A549 (cell line): ENCODE measurements around the gene COMMD10. TPM values are rescaled to one million over a fixed set of nuclear protein-coding genes. Genes with fewer than 3 reads are reported as not detected.

Experiments used
- ATAC-seq, 2 experiments: fragments of 200-7000 bp in 1 of 2; fragments of >200 bp in 1 of 2; cut with Nextera tagmentation in 1 of 2; cut with Tn5 transposase in 1 of 2; 3 replicates each; pipeline versions ENCODE4 v1.8.0 to v1.9.1; 2018 to 2020; ENCODE audit warnings: mild to moderate bottlenecking in 1 of 2, moderate library complexity in 1 of 2
- CTCF ChIA-PET: fragments of 300-600 bp; sonication (Branson Sonifier 250); formaldehyde crosslinking; extraction: SDS; loops from one replicate; lab custom pipeline; 2021; ENCODE audit warnings: antibody characterized with exemption, inconsistent platforms; lab: Yijun Ruan, JAX
- POLR2A ChIA-PET: fragments of 350-600 bp; formaldehyde crosslinking; extraction: SDS; loops from one replicate; lab custom pipeline; 2021; ENCODE audit warnings: antibody characterized with exemption, inconsistent platforms; lab: Yijun Ruan, JAX
- DNase-seq, 2 experiments: peaks; one replicate each; pipeline versions ENCODE4 v3.0.0 to v3.0.0-alpha.2; 2011 to 2016; ENCODE audit warnings: low read depth in 1 of 2, low spot score in 1 of 2
- FAIRE-seq: peaks from 2 replicates; lab custom pipeline; 2011; peaks lifted over from hg19 to GRCh38; lab: Jason Lieb, UNC
- H3K27ac ChIP-seq, 2 experiments: fragments of >200 bp; sonication (Bioruptor Twin); formaldehyde crosslinking; 3 replicates each; pipeline ENCODE4 v1.5.1; 2016 to 2017
- H3K4me1 ChIP-seq: fragments of >200 bp; sonication (Bioruptor Twin); formaldehyde crosslinking; 3 replicates; pipeline ENCODE4 v1.6.1; 2016
- H3K4me2 ChIP-seq: fragments of >200 bp; sonication (Bioruptor Twin); formaldehyde crosslinking; 3 replicates; pipeline ENCODE4 v1.6.1; 2016
- H3K4me3 ChIP-seq: fragments of >200 bp; sonication (Bioruptor Twin); formaldehyde crosslinking; 3 replicates; pipeline ENCODE4 v1.5.1; 2016
- H3K9me3 ChIP-seq: fragments of >200 bp; sonication (Bioruptor Twin); formaldehyde crosslinking; 3 replicates; pipeline ENCODE4 v1.6.1; 2016
- CBX2 ChIP-seq: fragments of 200-600 bp; sonication (generic); IDR thresholded peaks from 2 replicates; pipeline ENCODE4 v1.6.1; 2016; ENCODE audit warnings: low read depth, mild to moderate bottlenecking, borderline replicate concordance
- CEBPB ChIP-seq, 2 experiments: fragments of >200 bp in 1 of 2; sonication (Bioruptor Twin) in 1 of 2; formaldehyde crosslinking in 1 of 2; IDR thresholded peaks; 2 replicates each; pipeline ENCODE4 v1.6.1; 2012 to 2016
- CHD2 ChIP-seq: fragments of 150-350 bp; IDR thresholded peaks from 2 replicates; pipeline ENCODE4 v1.6.1; 2014; ENCODE audit warnings: low read length; ENCODE audit not compliant: partially characterized antibody
- CHD4 ChIP-seq: fragments of 200-600 bp; sonication (generic); IDR thresholded peaks from 2 replicates; pipeline ENCODE4 v1.6.1; 2016; ENCODE audit warnings: antibody characterized with exemption, mild to moderate bottlenecking, borderline replicate concordance
- E2F6 ChIP-seq: IDR thresholded peaks from 2 replicates; pipeline ENCODE4 v1.6.1; 2012; ENCODE audit warnings: low read depth, borderline replicate concordance
- EHF ChIP-seq: fragments of 250-450 bp; sonication (Bioruptor Pico); IDR thresholded peaks from 2 replicates; pipeline ENCODE4 v1.5.0; 2020; ENCODE audit warnings: mild to moderate bottlenecking
- EP300 ChIP-seq, 2 experiments: fragments of >200 bp; sonication (Bioruptor Twin); formaldehyde crosslinking; IDR thresholded peaks; 2 replicates in 1 of 2; 3 replicates in 1 of 2; pipeline ENCODE4 v1.6.1; 2016 to 2017
- FOSB ChIP-seq: fragments of 250-450 bp; sonication (Bioruptor Pico); IDR thresholded peaks from 2 replicates; pipeline ENCODE4 v1.5.0; 2020; ENCODE audit warnings: mild to moderate bottlenecking, moderate library complexity
- FOSL2 ChIP-seq, 2 experiments: fragments of 450-650 bp in 1 of 2; fragments of >200 bp in 1 of 2; sonication (Bioruptor Twin) in 1 of 2; formaldehyde crosslinking; IDR thresholded peaks; 2 replicates each; pipeline versions ENCODE4 v1.5.0 to v1.6.1; 2016 to 2020; ENCODE audit warnings: mild to moderate bottlenecking in 1 of 2, moderate library complexity in 1 of 2
- HES2 ChIP-seq: fragments of >200 bp; sonication (Bioruptor Twin); formaldehyde crosslinking; IDR thresholded peaks from 2 replicates; pipeline ENCODE4 v1.6.1; 2016
- HMGXB4 ChIP-seq: fragments of 250-450 bp; sonication (Bioruptor Pico); IDR thresholded peaks from 2 replicates; pipeline ENCODE4 v1.5.0; 2021; ENCODE audit warnings: mild to moderate bottlenecking, moderate library complexity, borderline replicate concordance
- HOXB13 ChIP-seq: fragments of 250-450 bp; sonication (Bioruptor Pico); IDR thresholded peaks from 2 replicates; pipeline ENCODE4 v1.5.0; 2020; ENCODE audit warnings: low read depth, mild to moderate bottlenecking, moderate library complexity
- HOXB5 ChIP-seq: fragments of 250-450 bp; sonication (Bioruptor Pico); IDR thresholded peaks from 2 replicates; pipeline ENCODE4 v1.5.0; 2020; ENCODE audit warnings: mild to moderate bottlenecking, moderate library complexity
- JUN ChIP-seq, 2 experiments: fragments of >200 bp; sonication (Bioruptor Twin); formaldehyde crosslinking; IDR thresholded peaks; 2 replicates in 1 of 2; 3 replicates in 1 of 2; pipeline ENCODE4 v1.6.1; 2016 to 2017
- KDM5A ChIP-seq: fragments of 200-600 bp; sonication (generic); IDR thresholded peaks from 2 replicates; pipeline ENCODE4 v1.6.1; 2016; ENCODE audit warnings: antibody characterized with exemption, mild to moderate bottlenecking
- MAFK ChIP-seq: fragments of 450-650 bp; IDR thresholded peaks from 2 replicates; pipeline ENCODE4 v1.6.1; 2014; ENCODE audit not compliant: partially characterized antibody
- MAZ ChIP-seq: fragments of 150-350 bp; IDR thresholded peaks from 2 replicates; pipeline ENCODE4 v1.6.1; 2014; ENCODE audit warnings: antibody characterized with exemption, low read depth, low read length, borderline replicate concordance
- MYC ChIP-seq: IDR thresholded peaks from 2 replicates; pipeline ENCODE4 v1.6.1; 2012; ENCODE audit warnings: mild to moderate bottlenecking, inconsistent platforms, low read length, improper control_type of control experiment, borderline replicate concordance
- NR3C1 ChIP-seq: fragments of >200 bp; sonication (Bioruptor Twin); formaldehyde crosslinking; IDR thresholded peaks from 3 replicates; pipeline ENCODE4 v1.6.1; 2017
- PBX3 ChIP-seq: IDR thresholded peaks from 2 replicates; pipeline ENCODE4 v1.6.1; 2012
- POLR2AphosphoS2 ChIP-seq: conservative IDR thresholded peaks from 2 replicates; pipeline ENCODE4 v1.6.1; 2012; ENCODE audit warnings: low read length, improper control_type of control experiment, inconsistent platforms
- RARB ChIP-seq: fragments of 250-450 bp; sonication (Bioruptor Pico); IDR thresholded peaks from 2 replicates; pipeline ENCODE4 v1.8.0; 2021; ENCODE audit warnings: mild to moderate bottlenecking, moderate library complexity
- RCOR1 ChIP-seq: fragments of 150-350 bp; IDR thresholded peaks from 2 replicates; pipeline ENCODE4 v1.6.1; 2014; ENCODE audit warnings: antibody characterized with exemption, low read length, low read depth
- RFX5 ChIP-seq: fragments of 450-650 bp; IDR thresholded peaks from 2 replicates; pipeline ENCODE4 v1.7.1; 2014; ENCODE audit warnings: antibody characterized with exemption, mild to moderate bottlenecking, moderate library complexity
- RNF2 ChIP-seq: fragments of 200-600 bp; sonication (generic); IDR thresholded peaks from 2 replicates; pipeline ENCODE4 v1.6.1; 2016; ENCODE audit warnings: low read depth, mild to moderate bottlenecking, antibody characterized with exemption, moderate library complexity, borderline replicate concordance
- SMC3 ChIP-seq: fragments of >200 bp; sonication (Bioruptor Twin); formaldehyde crosslinking; IDR thresholded peaks from 3 replicates; pipeline ENCODE4 v1.6.1; 2018; ENCODE audit warnings: inconsistent platforms
- SREBF2 ChIP-seq: fragments of 450-650 bp; IDR thresholded peaks from 2 replicates; pipeline ENCODE4 v1.6.1; 2014; ENCODE audit warnings: mild to moderate bottlenecking, moderate library complexity
- TP53 ChIP-seq: fragments of 250-450 bp; sonication (Bioruptor Pico); IDR thresholded peaks from 2 replicates; pipeline ENCODE4 v1.5.0; 2021; ENCODE audit warnings: mild to moderate bottlenecking, moderate library complexity
- USF2 ChIP-seq: fragments of 450-650 bp; IDR thresholded peaks from 2 replicates; pipeline ENCODE4 v1.6.1; 2014; ENCODE audit warnings: antibody characterized with exemption
- ZFP36 ChIP-seq: fragments of 450-650 bp; IDR thresholded peaks from 2 replicates; pipeline ENCODE4 v1.6.1; 2014; ENCODE audit warnings: borderline replicate concordance; ENCODE audit not compliant: partially characterized antibody
- ZNF302 ChIP-seq: fragments of 250-450 bp; sonication (Bioruptor Pico); IDR thresholded peaks from 2 replicates; pipeline ENCODE4 v1.9.0; 2021; ENCODE audit warnings: inconsistent platforms, mild to moderate bottlenecking, moderate library complexity
- ZSCAN20 ChIP-seq: fragments of 250-450 bp; sonication (Bioruptor Pico); IDR thresholded peaks from 2 replicates; pipeline ENCODE4 v1.8.0; 2022; ENCODE audit warnings: mild to moderate bottlenecking, moderate library complexity
- WGBS: methylation state at CpG from one replicate; pipeline ENCODE4 v1.1.6; 2017; ENCODE audit errors: missing lambda C conversion rate; 5-methylcytosine and 5-hydroxymethylcytosine counted together
- polyA plus RNA-seq, 4 experiments: library from polyadenylated mRNA; depleted of rRNA in 3 of 4; stranded (reverse); fragments of >200 nt; fragmentation: RNase III in 1 of 4; extraction: RNeasy Plus Mini Kit Qiagen cat#74134 plus additional on column Dnase treatment in 1 of 4; gene quantifications; 2 replicates in 3 of 4; 3 replicates in 1 of 4; pipeline ENCODE4 v1.2.3, GENCODE V29; 2011 to 2017

Gene COMMD10
- polyA plus RNA-seq, 2 of the 4 experiments (the other 2 are of a cell fraction), result 40.2 to 63.9 TPM

GRCh38 chr5:116144103-116144502 is 59.3 kb downstream of the COMMD10 start:
- peak in 1 of 2 experiments; percentile 9 for DNase-seq
- no peak for FAIRE-seq
- CTCF ChIA-PET, result no interaction called here
- H3K27ac ChIP-seq, result no peak overlapping the region
- peaks cover 8% of the 10 kb centered on the region; the same call in 2 of the 3 replicates for H3K4me1 ChIP-seq
- 0 out of 3 replicates have a peak overlapping the region, but pooled peaks have one; percentile 6 for H3K4me2 ChIP-seq
- POLR2A ChIA-PET, result no interaction called here
- no peak overlapping the region for H3K4me3 ChIP-seq
- no peaks in the 10 kb centered on the region for H3K9me3 ChIP-seq
- no peak for TF ChIP-seq CHD2
- no peak for TF ChIP-seq EP300 (IDR thresholded peaks at IDR 0.05)
- no peak for ATAC-seq

GRCh38 chr5:116144991-116145390 is 60.2 kb downstream of the COMMD10 start:
- H3K4me3 ChIP-seq, result no peak overlapping the region
- H3K9me3 ChIP-seq, result no peaks in the 10 kb centered on the region
- no peak for DNase-seq
- CTCF ChIA-PET, result no interaction called here
- no peak for FAIRE-seq
- H3K4me2 ChIP-seq, result no peak overlapping the region
- TF ChIP-seq FOSL2 (IDR thresholded peaks at IDR 0.05) (no peak), FOSL2 (CRISPR knock-in tag; IDR thresholded peaks at IDR 0.05) (no peak), MYC (no peak), ZFP36 (no peak), RNF2 (no peak), ZSCAN20 (CRISPR knock-in tag) (no peak), RFX5 (no peak), ZNF302 (CRISPR knock-in tag) (no peak), POLR2AphosphoS2 (no peak), SMC3 (no peak), TP53 (CRISPR knock-in tag) (no peak), FOSB (CRISPR knock-in tag) (no peak), JUN (IDR thresholded peaks at IDR 0.05) (no peak), EHF (CRISPR knock-in tag) (no peak), CHD4 (no peak), NR3C1 (no peak), E2F6 (no peak), RARB (no peak), MAFK (no peak), MAZ (no peak), CEBPB (IDR thresholded peaks at IDR 0.05) (no peak)
- H3K27ac ChIP-seq, result no peak overlapping the region
- 67% methylated on average over 2 of the region's 2 CpGs for WGBS
- POLR2A ChIA-PET, result no interaction called here
- ATAC-seq, result no peak
- peaks cover 8% of the 10 kb centered on the region; the same call in 2 of the 3 replicates for H3K4me1 ChIP-seq

- Histone ChIP-seq H3K4me2 (no peak overlapping the region), H3K27ac (no peak overlapping the region), H3K9me3 (no peaks in the 10 kb centered on the region), H3K4me3 (no peak overlapping the region), H3K4me1 (peaks cover 8% of the 10 kb centered on the region; the same call in 2 of the 3 replicates)
- ChIA-PET CTCF (no interaction called here), POLR2A (no interaction called here)
- FAIRE-seq (no peak), ATAC-seq (no peak), DNase-seq (no peak)
- 88% methylated on average over 3 of the region's 3 CpGs for WGBS
- TF ChIP-seq SREBF2 (no peak), FOSL2 (IDR thresholded peaks at IDR 0.05) (no peak), FOSL2 (CRISPR knock-in tag; IDR thresholded peaks at IDR 0.05) (no peak), HOXB13 (no peak), EP300 (IDR thresholded peaks at IDR 0.05) (no peak), USF2 (no peak), HMGXB4 (CRISPR knock-in tag) (no peak), HOXB5 (no peak), PBX3 (no peak), CBX2 (no peak), RCOR1 (no peak), HES2 (no peak), E2F6 (no peak), KDM5A (no peak), ZFP36 (no peak)
Measured at GRCh38 chr5:116145416-116145815, 60.6 kb downstream of the COMMD10 start.
